Mucosa of gallbladder (tissue), 1 donor: ENCODE measurements around the gene GPBP1. TPM values are rescaled to one million over a fixed set of nuclear protein-coding genes. Genes with fewer than 3 reads are reported as not detected.

Experiments
- DNase-seq: peaks from one replicate; pipeline ENCODE4 v3.0.0-alpha.2; 2020; ENCODE audit warnings: low spot score
- total RNA-seq: library from RNA; stranded (reverse); gene quantifications from one replicate; pipeline ENCODE4 v1.2.1, GENCODE V29; 2021
- donor health status: DM: no; HTN: no; CAD: no.

Gene GPBP1
- total RNA-seq, 1 donor from 2014 or later: 64.1 TPM

DNA sequence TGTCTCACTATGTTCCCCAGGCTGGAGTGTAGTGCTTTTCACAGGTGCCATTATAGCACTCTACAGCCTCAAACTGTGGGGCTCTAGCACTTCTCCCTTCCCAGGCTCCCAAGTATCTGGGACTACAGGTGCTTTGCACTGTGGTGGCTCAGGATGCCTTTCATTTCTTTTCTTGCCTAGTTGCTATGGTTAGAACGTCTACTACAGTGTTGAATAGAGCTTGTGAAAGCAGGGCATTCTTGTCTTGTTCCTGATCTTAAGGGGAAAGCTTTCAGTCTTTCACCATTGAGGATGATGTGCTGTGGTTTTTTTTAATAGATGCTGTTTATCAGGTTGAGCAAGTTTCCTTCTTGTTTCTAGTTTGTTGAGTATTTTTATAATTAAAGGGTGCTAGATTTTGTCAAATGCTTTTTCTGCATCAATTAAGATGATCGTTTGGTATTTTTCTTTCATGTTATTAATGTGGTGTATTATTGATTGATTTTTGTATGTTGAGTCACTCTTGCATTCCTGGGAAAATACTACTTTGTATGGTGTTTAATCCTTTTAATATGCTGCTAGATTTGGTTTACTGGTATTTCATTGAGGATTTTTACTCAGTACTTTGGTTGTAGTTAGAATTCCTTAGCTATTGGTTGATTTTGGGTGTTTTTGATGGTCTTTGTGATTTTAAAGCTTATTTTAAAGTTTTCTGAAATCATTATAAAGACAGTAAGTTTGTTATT, 35.6 kb downstream of the GPBP1 start:
- DNase-seq: no peak

DNA sequence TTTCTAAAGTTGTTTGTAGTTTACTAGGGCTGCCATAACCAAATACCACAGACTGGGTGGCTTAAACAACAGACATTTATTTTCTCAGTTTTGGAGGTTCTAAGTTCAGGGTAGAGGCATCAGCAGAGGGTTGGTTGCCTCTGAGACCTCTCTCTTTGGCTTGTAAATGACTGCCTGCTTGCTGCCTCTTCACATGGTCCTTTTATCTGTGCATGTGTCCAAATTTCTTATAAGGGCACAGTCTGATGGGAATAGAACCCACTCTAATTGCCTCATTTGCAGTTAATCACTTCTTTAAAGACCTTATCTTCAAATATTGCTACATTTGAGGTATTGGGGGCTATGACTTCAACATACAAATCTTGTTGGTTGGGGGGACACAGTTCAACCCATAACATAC, 36.8 kb downstream of the GPBP1 start:
- no peak for DNase-seq

GRCh38 chr5:57211039-57211438, 37.2 kb downstream of the GPBP1 start:
- no peak for DNase-seq

GRCh38 chr5:57215629-57216195, 41.9 kb downstream of the GPBP1 start:
- DNase-seq: no peak

GRCh38 chr5:57216714-57217113, 42.9 kb downstream of the GPBP1 start:
- no peak for DNase-seq

- no peak for DNase-seq
These were observed 45.5 kb downstream of the GPBP1 start for GRCh38 chr5:57219386-57219785.

DNA sequence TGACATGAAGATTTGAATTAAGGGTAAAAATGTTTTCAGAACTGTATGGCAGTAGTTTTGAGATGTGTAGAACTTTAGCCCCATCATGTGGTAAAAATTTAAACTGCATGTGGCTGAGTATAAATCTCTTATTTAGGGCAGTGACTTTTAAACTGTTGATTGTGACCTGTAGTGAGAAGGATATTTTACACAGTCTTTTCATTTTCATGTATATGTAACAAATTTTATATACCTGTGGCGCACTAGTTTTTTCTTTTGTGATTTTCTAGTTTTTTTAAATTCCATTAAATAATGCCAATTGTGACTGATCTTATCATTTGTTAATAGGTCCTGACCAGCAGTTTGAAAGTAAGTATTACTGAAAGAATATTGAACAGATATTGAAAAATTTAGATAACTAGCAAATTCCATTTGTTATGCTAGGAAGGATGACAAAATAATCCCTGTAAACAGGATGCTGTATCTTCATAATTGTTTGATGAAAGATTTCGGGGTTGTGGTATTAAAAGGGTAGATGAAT, 47.2 kb downstream of the GPBP1 start:
- DNase-seq: no peak

GRCh38 chr5:57225553-57225952, 51.7 kb downstream of the GPBP1 start:
- no peak for DNase-seq

GRCh38 chr5:57229313-57229712, 55.5 kb downstream of the GPBP1 start:
- DNase-seq: no peak

GRCh38 chr5:57231607-57232006, 57.7 kb downstream of the GPBP1 start:
- DNase-seq: no peak

GRCh38 chr5:57232293-57233033, 58.6 kb downstream of the GPBP1 start:
- no peak for DNase-seq

DNA sequence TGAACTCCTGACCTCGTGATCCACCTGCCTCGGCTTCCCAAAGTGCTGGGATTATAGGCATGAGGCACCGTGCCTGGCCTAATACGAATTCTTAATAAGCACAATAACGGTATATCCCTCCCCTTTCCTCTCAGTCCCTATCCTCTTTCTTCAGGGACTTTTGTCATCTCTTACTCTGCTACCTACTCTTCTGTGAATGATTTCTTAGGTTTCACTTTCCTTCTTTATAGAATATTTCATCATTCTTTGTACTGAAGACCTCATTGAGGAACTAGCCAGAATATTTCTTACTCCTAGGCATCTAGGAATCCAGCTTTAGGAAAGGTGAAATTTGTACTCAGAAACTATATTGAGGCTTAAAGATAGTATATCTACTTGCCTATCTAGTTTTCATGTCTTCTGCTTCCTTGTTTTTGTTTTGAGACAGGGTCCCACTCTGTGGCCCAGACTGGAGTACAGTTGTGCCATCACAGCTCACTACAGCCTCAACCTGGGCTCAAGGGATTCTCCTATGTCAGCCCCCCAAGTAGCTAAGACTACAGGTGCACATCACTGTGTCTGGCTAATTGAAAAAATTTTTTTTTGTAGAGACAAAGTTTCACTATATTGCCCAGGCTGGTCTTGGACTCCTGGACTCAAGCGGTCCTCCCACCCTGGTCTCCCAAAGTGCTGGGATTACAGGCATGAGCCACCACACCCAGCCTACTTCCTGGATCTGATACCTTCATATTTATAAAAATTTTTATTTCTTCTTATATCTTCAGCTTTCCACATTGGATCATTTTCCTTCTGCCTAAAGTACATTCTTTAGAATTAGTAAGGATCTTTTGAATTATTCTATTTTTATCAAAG, 69.7 kb downstream of the GPBP1 start:
- no peak for DNase-seq

- no peak for DNase-seq
These were observed 70.5 kb downstream of the GPBP1 start for GRCh38 chr5:57244331-57244730.

- DNase-seq: no peak
These were observed 72.6 kb downstream of the GPBP1 start for GRCh38 chr5:57246426-57246825.

DNA sequence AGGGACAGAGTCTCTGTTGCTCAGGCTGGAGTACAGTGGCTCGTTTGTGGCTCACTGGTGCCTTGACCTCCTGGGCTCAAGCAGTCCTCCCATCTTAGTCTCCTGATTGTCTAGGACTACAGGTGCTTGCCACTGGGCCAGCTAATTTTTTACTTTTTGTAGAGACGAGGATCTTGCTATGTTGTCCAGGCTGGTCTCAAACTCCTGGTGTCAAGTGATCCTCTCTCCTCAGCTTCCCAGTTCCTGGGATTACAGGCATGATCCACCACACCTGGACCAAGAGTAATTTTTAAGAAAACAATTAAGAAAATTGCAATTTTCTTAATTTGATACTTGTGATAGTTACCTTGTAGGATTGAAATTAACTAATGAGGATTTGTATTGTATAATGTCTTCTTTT, 73.9 kb downstream of the GPBP1 start:
- no peak for DNase-seq

GRCh38 chr5:57249265-57249874, 75.5 kb downstream of the GPBP1 start:
- DNase-seq: no peak

GRCh38 chr5:57258052-57258451, 84.2 kb downstream of the GPBP1 start:
- no peak for DNase-seq

- no peak for DNase-seq
These were observed 85.1 kb downstream of the GPBP1 start for GRCh38 chr5:57258943-57259342.

- no peak for DNase-seq
These were observed 85.8 kb downstream of the GPBP1 start for GRCh38 chr5:57259704-57260103.

- no peak for DNase-seq
These were observed 88.7 kb downstream of the GPBP1 start for GRCh38 chr5:57262541-57262940.

DNA sequence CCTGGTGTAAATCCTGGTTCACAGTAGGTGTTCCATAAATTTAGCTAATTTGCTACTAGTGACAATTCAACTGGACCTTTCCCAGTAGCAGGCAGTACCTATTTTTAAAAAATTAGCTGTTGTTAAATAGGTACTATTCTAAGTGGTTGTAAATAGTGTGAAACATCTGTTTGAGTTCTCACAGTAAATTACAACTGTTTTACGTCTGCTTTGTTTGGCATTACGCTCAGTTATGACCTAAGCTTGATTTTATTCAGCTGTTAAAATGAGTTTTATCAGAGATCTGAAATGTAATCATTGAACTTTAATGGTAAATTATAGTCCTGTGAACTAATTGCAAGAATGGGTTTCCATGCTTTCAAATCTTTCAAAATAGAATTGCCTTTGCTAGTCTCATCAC, 93.9 kb downstream of the GPBP1 start:
- no peak for DNase-seq
